Measurements from ENCODE around the gene PEPD.

Gene PEPD

GRCh38 chr19:33511346-33511745 lies 10.2 kb downstream of the PEPD start:
- no peak for DNase-seq (ENCODE audit: low read depth)

- no peak for DNase-seq (ENCODE audit: low read depth)
These were observed 11.0 kb downstream of the PEPD start for GRCh38 chr19:33510462-33511194.

GRCh38 chr19:33509774-33510173 lies 11.8 kb downstream of the PEPD start:
- DNase-seq (ENCODE audit: low read depth), result no peak

GRCh38 chr19:33508941-33509614 lies 12.5 kb downstream of the PEPD start:
- DNase-seq (ENCODE audit: low read depth), result no peak

GRCh38 chr19:33508431-33508830 lies 13.2 kb downstream of the PEPD start:
- DNase-seq (ENCODE audit: low read depth), result no peak

DNA sequence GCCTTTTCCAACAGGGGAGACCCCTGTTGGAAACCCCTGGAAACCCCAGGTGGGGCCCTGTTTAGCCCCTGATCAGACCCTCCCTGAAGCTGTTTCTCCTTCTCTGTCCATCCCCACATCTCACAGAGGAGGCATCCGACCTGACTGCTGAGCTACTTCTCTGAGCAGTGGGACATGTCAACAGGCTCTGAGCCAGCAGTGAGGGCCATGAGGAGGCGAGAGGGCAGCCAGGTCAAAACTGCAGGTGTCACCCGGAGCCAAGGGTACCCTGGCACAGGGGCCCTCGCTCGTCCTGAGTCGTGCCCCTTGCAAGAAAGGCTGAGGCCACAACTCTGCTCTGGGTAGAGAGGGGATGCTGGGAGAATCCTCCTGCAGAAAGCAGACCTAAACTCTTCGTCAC lies 13.6 kb downstream of the PEPD start:
- DNase-seq (ENCODE audit: low read depth), result no peak

- no peak for DNase-seq (ENCODE audit: low read depth)
These were observed 14.3 kb downstream of the PEPD start for GRCh38 chr19:33507021-33507956.

- no peak for DNase-seq (ENCODE audit: low read depth)
These were observed 15.1 kb downstream of the PEPD start for GRCh38 chr19:33506498-33506897.

DNA sequence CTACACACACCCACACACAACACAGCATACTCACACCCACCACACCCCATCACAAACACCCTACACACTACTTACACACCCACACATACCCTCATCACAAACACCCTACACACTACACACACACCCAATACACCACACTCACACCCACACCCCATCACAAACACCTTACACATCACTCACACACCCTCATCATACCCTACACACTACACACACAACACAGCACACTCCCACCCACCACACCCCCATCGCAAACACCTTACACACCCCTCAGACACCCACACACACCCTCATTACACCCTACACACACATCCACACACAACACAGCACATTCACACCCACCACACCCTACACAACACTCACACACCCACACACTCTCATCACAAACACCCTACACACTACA lies 15.8 kb downstream of the PEPD start:
- DNase-seq (ENCODE audit: low read depth), result no peak

GRCh38 chr19:33505148-33505547 lies 16.4 kb downstream of the PEPD start:
- DNase-seq (ENCODE audit: low read depth), result no peak

DNA sequence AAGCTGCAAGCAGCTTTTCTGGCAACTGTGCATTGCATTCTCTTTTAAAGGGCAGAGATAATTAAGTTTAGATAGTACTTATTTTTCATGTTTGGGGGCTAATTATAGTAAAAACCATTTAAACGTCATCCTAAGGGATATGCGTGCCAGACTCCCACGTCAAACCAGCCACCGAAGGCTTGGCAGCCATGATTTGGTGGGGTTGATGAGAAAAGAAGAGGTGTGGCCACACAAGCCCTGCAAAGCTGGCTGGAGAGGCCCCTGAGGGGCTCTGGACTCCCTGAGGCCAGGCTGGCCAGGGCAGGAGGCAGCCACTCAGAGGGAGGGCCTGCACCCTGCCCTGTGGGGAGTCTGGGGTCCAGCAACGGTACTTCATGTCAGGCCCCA lies 17.5 kb downstream of the PEPD start:
- DNase-seq (ENCODE audit: low read depth), result no peak

- no peak for DNase-seq (ENCODE audit: low read depth)
These were observed 18.0 kb downstream of the PEPD start for GRCh38 chr19:33503433-33504057.

DNA sequence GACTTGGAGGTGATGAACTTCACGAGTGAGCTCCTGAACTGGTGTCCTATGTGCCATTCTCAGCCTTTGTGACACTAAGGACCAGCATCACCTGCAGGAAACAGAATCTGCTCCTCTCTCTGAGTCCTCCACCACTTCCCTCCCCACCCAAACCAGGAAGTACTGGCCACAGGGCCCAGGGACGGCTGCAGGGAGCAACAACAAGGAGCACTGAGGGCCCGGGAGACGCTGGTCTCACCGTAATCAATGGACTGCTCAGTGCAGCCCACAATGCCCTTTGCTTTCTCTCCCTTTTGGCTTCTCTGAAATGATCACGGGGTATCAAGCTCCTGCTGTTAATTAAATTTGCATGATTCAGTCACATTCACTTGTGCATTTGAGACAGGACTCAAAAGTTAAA lies 18.6 kb downstream of the PEPD start:
- no peak for DNase-seq (ENCODE audit: low read depth)

- no peak for DNase-seq (ENCODE audit: low read depth)
These were observed 19.1 kb downstream of the PEPD start for GRCh38 chr19:33502521-33502920.

DNA sequence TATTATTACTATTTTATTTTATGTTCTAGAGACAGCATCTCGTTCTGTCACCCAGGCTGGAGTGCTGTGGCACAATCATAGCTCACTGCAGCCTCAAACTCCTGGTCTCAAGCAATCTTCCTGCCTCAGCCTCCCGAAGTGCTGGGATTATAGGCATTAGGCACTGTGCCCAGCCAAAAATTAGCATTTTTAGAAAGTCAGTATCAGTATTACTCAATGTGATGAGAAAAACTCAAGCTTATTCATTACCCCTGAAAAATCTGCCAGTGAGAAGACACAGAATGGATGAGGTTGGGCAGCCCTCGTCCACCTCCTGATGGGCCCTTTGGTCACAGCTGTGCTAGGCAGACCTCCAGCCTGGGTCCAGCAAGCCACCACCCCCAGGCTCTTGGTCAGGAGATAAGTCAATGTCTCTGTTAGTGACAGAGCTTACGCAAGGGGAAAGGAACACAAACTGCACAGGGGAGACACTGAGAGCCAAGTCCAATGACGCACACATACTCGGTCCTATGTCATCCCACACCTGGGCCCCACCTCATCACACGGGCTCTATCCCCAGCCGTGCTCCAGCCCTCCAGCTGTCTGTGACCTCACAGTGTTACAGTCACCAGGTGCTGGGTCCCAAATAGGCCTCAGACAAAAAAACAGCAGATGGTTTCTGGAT lies 19.8 kb downstream of the PEPD start:
- no peak for DNase-seq (ENCODE audit: low read depth)

DNA sequence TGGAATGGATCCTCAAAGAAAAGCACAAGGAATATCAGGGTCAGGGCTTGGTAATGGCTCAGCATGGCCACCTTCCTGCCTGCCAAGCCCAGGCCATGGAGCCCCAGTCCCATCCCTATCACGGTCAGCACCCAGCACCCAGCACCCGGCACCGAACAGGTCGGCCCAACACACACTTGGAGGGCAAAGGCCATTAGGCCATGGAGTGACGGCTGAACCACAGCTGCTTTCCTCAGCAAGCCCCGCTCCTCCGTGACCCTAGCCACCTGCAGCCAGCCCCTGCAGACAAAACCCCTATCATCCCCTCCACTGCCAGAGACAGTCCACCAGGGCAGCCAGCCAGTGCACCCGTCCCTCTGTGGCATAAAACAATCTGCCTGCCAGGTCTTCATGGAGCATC lies 20.6 kb downstream of the PEPD start:
- DNase-seq (ENCODE audit: low read depth), result no peak

GRCh38 chr19:33500586-33500985 lies 21.0 kb downstream of the PEPD start:
- no peak for DNase-seq (ENCODE audit: low read depth)

- DNase-seq (ENCODE audit: low read depth), result no peak
These were observed 21.7 kb downstream of the PEPD start for GRCh38 chr19:33499671-33500506.

- no peak for DNase-seq (ENCODE audit: low read depth)
These were observed 22.3 kb downstream of the PEPD start for GRCh38 chr19:33499248-33499647.

DNA sequence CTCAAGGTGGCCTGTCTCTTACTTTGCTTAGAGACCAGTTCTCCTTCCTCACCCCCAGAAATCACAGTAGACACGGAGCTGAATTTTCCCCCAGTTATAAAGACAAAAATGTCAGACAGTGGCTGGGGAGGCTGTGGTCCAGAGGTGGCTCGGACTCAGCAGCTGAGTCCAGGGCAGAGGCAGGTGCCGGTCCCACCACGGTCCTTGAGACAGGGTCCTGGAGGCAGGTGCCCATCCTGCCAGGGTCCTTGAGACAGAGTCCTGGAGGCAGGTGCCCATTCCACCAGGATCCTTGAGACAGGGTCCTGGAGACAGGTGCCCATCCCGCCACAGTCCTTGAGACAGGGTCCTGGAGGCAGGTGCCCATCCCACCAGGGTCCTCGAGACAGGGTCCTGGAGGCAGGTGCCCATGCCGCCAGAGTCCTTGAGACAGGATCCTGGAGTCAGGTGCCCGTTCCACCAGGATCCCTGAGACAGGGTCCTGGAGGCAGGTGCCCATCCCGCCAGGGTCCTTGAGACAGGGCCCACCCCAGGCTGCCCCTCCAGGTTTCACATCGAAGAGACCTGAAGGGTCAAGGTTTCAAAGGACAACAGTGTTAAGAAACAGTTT lies 23.1 kb downstream of the PEPD start:
- DNase-seq (ENCODE audit: low read depth), result no peak
